Testis (tissue), 3 donors: ENCODE results near the gene BHMT. TPM values are rescaled to one million over a fixed set of nuclear protein-coding genes. Genes with fewer than 3 reads are reported as not detected.
"Not testable (repeated sequence)": the region's sequence is repeated elsewhere in the genome, so short reads cannot be mapped to it uniquely, and the experiment has no call there.

Experiments
- DNase-seq: peaks from one replicate; pipeline ENCODE4 v3.0.0-alpha.2; 2019
- H3K27ac ChIP-seq, 2 donors: fragments of 200-600 bp; sonication (generic); one replicate each; pipeline ENCODE4 v1.5.1; 2019
- H3K27me3 ChIP-seq: fragments of 200-600 bp; sonication (generic); one replicate; pipeline ENCODE4 v1.5.1; 2019
- H3K36me3 ChIP-seq: fragments of 200-600 bp; sonication (generic); one replicate; pipeline ENCODE4 v1.5.1; 2017; ENCODE audit warnings: low read depth; ENCODE audit errors: missing control alignments
- H3K4me1 ChIP-seq: fragments of 200-600 bp; sonication (generic); one replicate; pipeline ENCODE4 v1.5.1; 2019
- H3K4me3 ChIP-seq, 2 donors: fragments of 200-600 bp; sonication (generic); one replicate each; pipeline ENCODE4 v1.5.1; 2017 to 2019
- H3K9me3 ChIP-seq: fragments of 200-600 bp; sonication (generic); one replicate; pipeline ENCODE4 v1.5.1; 2017
- POLR2A ChIP-seq: fragments of 450-650 bp; IDR thresholded peaks from one replicate; pipeline ENCODE4 v1.6.1; 2017; ENCODE audit warnings: antibody characterized with exemption, mild to moderate bottlenecking, moderate library complexity
- WGBS, 2 donors: methylation state at CpG; one replicate each; pipeline ENCODE4 v1.1.5; 2018; 5-methylcytosine and 5-hydroxymethylcytosine counted together
- intact Hi-C: fragments of 100-400 bp; cut with DNase I; formaldehyde crosslinking; loops from one replicate; pipeline ENCODE4 v1.15.1; 2023; ENCODE audit warnings: low total_unique reads
- polyA plus RNA-seq: library from polyadenylated mRNA; stranded (reverse); fragments of 350-450 nt; fragmentation: Illumina TruSeq; extraction: RNeasy Lipid Tissue Mini Kit (QIAGEN cat#74804); gene quantifications from one replicate; pipeline ENCODE4 v1.2.3, GENCODE V29; 2014; ENCODE audit warnings: low read depth, low replicate concordance; ENCODE audit not compliant: insufficient read depth
- small RNA-seq, 2 donors: library from RNA; depleted of rRNA; stranded (forward); fragments of <200 nt; gene quantifications; one replicate each; pipeline ENCODE3, GENCODE V24; 2016
- total RNA-seq, 2 donors: library from RNA; depleted of rRNA; stranded (reverse); fragments of >200 nt; gene quantifications; one replicate each; pipeline ENCODE4 v1.2.3, GENCODE V29; 2016
- TF ChIP-seq, protein P1 (sequence below), 3 experiments: fragments of 450-650 bp in 2 of 3; fragments of 200-600 bp in 1 of 3; sonication (generic) in 1 of 3; IDR thresholded peaks; one replicate each; pipeline ENCODE4 v1.5.1; 2016 to 2019; ENCODE audit warnings: antibody characterized with exemption in 3 of 3, mild to moderate bottlenecking in 2 of 3, moderate library complexity in 1 of 3

Gene BHMT
- total and polyA plus RNA-seq, 3 donors from 2014 or later, result 0.25 to 1.3 TPM; not detected in 1

DNA sequence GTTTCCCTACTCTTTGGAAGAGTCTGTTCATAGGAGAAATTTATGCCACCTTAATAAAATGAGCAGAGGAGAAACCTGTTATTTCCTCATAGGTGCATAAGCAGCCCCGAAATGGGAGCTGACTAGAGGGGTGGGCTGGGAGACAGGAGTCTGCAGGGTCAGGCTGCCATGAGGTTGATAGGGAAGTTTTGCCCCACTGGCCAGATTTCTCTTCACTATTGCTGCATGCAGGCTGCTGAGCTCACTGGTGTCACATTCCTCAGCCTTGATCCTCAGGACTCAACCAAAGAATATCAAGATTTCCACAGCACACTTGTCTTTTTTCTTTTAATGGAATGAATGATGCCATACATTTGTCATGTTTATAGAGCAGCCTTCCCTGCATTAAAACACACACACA is 60.7 kb downstream of the BHMT start:
- H3K9me3 ChIP-seq, result no peaks in the 10 kb centered on the region
- H3K27ac ChIP-seq, result no peak overlapping the region
- H3K36me3 ChIP-seq, result no peaks in the 10 kb centered on the region
- TF ChIP-seq, protein P1, sequence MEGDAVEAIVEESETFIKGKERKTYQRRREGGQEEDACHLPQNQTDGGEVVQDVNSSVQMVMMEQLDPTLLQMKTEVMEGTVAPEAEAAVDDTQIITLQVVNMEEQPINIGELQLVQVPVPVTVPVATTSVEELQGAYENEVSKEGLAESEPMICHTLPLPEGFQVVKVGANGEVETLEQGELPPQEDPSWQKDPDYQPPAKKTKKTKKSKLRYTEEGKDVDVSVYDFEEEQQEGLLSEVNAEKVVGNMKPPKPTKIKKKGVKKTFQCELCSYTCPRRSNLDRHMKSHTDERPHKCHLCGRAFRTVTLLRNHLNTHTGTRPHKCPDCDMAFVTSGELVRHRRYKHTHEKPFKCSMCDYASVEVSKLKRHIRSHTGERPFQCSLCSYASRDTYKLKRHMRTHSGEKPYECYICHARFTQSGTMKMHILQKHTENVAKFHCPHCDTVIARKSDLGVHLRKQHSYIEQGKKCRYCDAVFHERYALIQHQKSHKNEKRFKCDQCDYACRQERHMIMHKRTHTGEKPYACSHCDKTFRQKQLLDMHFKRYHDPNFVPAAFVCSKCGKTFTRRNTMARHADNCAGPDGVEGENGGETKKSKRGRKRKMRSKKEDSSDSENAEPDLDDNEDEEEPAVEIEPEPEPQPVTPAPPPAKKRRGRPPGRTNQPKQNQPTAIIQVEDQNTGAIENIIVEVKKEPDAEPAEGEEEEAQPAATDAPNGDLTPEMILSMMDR (IDR thresholded peaks at IDR 0.05), result no peak
- TF ChIP-seq POLR2A, result no peak
- no peak overlapping the region for H3K4me3 ChIP-seq
- H3K4me1 ChIP-seq, result no peaks in the 10 kb centered on the region
- H3K27me3 ChIP-seq, result no peaks in the 10 kb centered on the region
- intact Hi-C loops, result no loop called here
- 81 to 83% methylated on average over 1 of the region's 1 CpG for WGBS, 2 donors
- DNase-seq, result no peak

- no peaks in the 10 kb centered on the region for H3K27me3 ChIP-seq
- no peak for DNase-seq
- TF ChIP-seq POLR2A, result no peak
- TF ChIP-seq, protein P1 (IDR thresholded peaks at IDR 0.05), result no peak
- no peak overlapping the region for H3K27ac ChIP-seq
- H3K36me3 ChIP-seq, result no peaks in the 10 kb centered on the region
- no peak overlapping the region for H3K4me3 ChIP-seq
- no peaks in the 10 kb centered on the region for H3K4me1 ChIP-seq
- WGBS, 2 donors, result 85 to 93% methylated on average over 6 of the region's 6 CpGs
- intact Hi-C loops, result no loop called here
- H3K9me3 ChIP-seq, result no peaks in the 10 kb centered on the region
Observed at GRCh38 chr5:79173626-79174025, 62.0 kb downstream of the BHMT start.

DNA sequence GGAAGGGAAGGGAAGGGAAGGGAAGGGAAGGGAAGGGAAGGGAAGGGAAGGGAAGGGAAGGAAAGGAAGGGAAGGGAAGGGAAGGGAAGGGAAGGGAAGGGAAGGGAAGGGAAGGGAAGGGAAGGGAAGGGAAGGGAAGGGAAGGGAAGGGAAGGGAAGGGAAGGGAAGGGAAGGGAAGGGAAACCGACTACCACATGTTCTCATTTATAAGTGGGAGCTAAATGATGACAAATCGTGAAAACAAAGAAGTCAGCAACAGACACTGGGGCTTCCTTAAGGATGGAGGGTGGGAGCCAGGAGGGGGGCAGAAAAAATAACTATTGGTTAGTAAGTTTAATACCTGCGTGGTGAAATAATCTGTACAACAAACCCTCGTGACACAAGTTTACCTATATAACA is 68.8 kb downstream of the BHMT start:
- H3K9me3 ChIP-seq, H3K27ac ChIP-seq, H3K4me3 ChIP-seq, DNase-seq, H3K27me3 ChIP-seq, intact Hi-C loops, H3K4me1 ChIP-seq, H3K36me3 ChIP-seq: not testable (repeated sequence)
- 89% methylated on average over 4 of the region's 4 CpGs for WGBS, 2 donors

- TF ChIP-seq POLR2A, result no peak
- TF ChIP-seq, protein P1 (IDR thresholded peaks at IDR 0.05), result no peak
- 55 to 70% methylated on average over 1 of the region's 1 CpG for WGBS, 2 donors
- no peak for DNase-seq
Observed at GRCh38 chr5:79181419-79182022, 69.9 kb downstream of the BHMT start.

More at GRCh38 chr5:79181419-79182022, 69.9 kb downstream of the BHMT start:
- intact Hi-C loops, result no loop called here
- Histone ChIP-seq H3K9me3 (no peaks in the 10 kb centered on the region), H3K27ac (no peak overlapping the region), H3K36me3 (no peaks in the 10 kb centered on the region), H3K4me3 (no peak overlapping the region), H3K4me1 (no peaks in the 10 kb centered on the region), H3K27me3 (no peaks in the 10 kb centered on the region)

Small RNA genes within 50 kb of the gene (small RNA-seq; reads per million reads assigned to genes)
- gene RNY3P1, result 0 reads per million in 2 donors

Other genes with a start within 250 kb of the BHMT start
- gene ARSB, start 126.5 kb upstream of the BHMT start, total RNA-seq, result 10 to 100 TPM; 11.8 to 12.9 TPM
- gene ARSB, start 126.5 kb upstream of the BHMT start, polyA plus RNA-seq, result 5.3 TPM
- gene DMGDH, start 42.1 kb upstream of the BHMT start, total RNA-seq, result 10 to 100 TPM in 1 of 2 donors, 1 to 10 TPM in 1; 3.8 to 18.0 TPM
- gene DMGDH, start 42.1 kb upstream of the BHMT start, polyA plus RNA-seq, result 6.8 TPM
- gene BHMT2, start 42.0 kb upstream of the BHMT start, total RNA-seq, result 10 to 100 TPM; 10.1 to 12.0 TPM
- 10.1 TPM for gene BHMT2, start 42.0 kb upstream of the BHMT start, polyA plus RNA-seq
- gene JMY, start 124.3 kb downstream of the BHMT start, total RNA-seq, result 10 to 100 TPM; 26.6 to 31.6 TPM
- 13.6 TPM for gene JMY, start 124.3 kb downstream of the BHMT start, polyA plus RNA-seq